ENCODE measurements around the gene TMCO4. TPM values are rescaled to one million over a fixed set of nuclear protein-coding genes. Genes with fewer than 3 reads are reported as not detected.

The TMCO4 gene
- total RNA-seq, 1 donor from 2014 or later: 10.0 TPM

GRCh38 chr1:19654886-19655717 lies 144.6 kb downstream of the TMCO4 start:
- Mint-ChIP-seq H3K27me3 (ENCODE audit: low read depth) (no peaks in the 10 kb centered on the region), H3K4me3 (ENCODE audit: unreplicated experiment) (no peak overlapping the region), H3K27ac (ENCODE audit: unreplicated experiment) (no peak overlapping the region), H3K9me3 (ENCODE audit: low read depth) (no peaks in the 10 kb centered on the region), H3K4me1 (ENCODE audit: low read depth) (peaks cover 43% of the 10 kb centered on the region), H3K36me3 (ENCODE audit: low read depth) (peaks cover 4% of the 10 kb centered on the region)
- TF ChIP-seq, protein P1, sequence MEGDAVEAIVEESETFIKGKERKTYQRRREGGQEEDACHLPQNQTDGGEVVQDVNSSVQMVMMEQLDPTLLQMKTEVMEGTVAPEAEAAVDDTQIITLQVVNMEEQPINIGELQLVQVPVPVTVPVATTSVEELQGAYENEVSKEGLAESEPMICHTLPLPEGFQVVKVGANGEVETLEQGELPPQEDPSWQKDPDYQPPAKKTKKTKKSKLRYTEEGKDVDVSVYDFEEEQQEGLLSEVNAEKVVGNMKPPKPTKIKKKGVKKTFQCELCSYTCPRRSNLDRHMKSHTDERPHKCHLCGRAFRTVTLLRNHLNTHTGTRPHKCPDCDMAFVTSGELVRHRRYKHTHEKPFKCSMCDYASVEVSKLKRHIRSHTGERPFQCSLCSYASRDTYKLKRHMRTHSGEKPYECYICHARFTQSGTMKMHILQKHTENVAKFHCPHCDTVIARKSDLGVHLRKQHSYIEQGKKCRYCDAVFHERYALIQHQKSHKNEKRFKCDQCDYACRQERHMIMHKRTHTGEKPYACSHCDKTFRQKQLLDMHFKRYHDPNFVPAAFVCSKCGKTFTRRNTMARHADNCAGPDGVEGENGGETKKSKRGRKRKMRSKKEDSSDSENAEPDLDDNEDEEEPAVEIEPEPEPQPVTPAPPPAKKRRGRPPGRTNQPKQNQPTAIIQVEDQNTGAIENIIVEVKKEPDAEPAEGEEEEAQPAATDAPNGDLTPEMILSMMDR (IDR thresholded peaks at IDR 0.05): no peak
- DNase-seq (ENCODE audit: low spot score): no peak

GRCh38 chr1:19654386-19654785 lies 145.3 kb downstream of the TMCO4 start:
- Mint-ChIP-seq H3K36me3 (ENCODE audit: low read depth) (peaks cover 4% of the 10 kb centered on the region), H3K27ac (ENCODE audit: unreplicated experiment) (no peak overlapping the region), H3K9me3 (ENCODE audit: low read depth) (no peaks in the 10 kb centered on the region), H3K4me1 (ENCODE audit: low read depth) (peaks cover 41% of the 10 kb centered on the region), H3K27me3 (ENCODE audit: low read depth) (no peaks in the 10 kb centered on the region), H3K4me3 (ENCODE audit: unreplicated experiment) (no peak overlapping the region)
- TF ChIP-seq, protein P1 (IDR thresholded peaks at IDR 0.05): no peak
- no peak for DNase-seq (ENCODE audit: low spot score)

DNA sequence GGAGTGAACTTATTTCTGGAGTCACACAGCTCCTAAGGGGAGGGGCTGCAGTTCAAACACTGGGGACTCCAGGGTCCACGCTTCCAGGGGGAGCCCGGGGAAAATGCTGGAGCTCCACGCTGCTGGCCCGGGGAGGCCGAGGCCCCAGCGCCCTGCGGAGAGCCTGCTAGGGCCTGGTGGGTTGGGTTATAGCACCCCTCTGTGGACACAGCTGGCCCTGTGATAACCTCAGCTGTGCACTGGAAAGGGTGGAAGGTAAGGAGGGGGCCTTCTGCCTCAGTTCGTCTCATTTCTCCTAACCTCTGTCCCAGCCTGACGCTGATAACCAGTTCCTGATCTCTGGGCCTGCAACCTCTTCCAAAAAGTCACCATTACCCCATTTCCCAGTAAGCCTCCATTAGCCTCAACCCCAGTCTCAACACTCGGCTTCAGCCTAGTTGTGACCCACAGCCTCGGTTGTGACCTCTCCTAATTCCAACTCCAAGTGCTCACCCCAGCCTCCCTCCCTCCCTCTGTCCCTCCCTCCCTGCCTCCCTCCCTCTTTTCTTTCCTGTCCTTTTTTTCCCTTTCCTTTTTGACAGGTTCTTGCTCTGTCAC lies 148.5 kb downstream of the TMCO4 start:
- H3K4me1 Mint-ChIP-seq (ENCODE audit: low read depth): peaks cover 54% of the 10 kb centered on the region
- peaks cover 4% of the 10 kb centered on the region for H3K36me3 Mint-ChIP-seq (ENCODE audit: low read depth)
- peak overlapping the region; percentile 69 for H3K27ac Mint-ChIP-seq (ENCODE audit: unreplicated experiment)
- no peaks in the 10 kb centered on the region for H3K27me3 Mint-ChIP-seq (ENCODE audit: low read depth)
- no peak overlapping the region for H3K4me3 Mint-ChIP-seq (ENCODE audit: unreplicated experiment)
- TF ChIP-seq, protein P1 (IDR thresholded peaks at IDR 0.05): peak; percentile 84
- DNase-seq (ENCODE audit: low spot score): no peak
- H3K9me3 Mint-ChIP-seq (ENCODE audit: low read depth): no peaks in the 10 kb centered on the region

DNA sequence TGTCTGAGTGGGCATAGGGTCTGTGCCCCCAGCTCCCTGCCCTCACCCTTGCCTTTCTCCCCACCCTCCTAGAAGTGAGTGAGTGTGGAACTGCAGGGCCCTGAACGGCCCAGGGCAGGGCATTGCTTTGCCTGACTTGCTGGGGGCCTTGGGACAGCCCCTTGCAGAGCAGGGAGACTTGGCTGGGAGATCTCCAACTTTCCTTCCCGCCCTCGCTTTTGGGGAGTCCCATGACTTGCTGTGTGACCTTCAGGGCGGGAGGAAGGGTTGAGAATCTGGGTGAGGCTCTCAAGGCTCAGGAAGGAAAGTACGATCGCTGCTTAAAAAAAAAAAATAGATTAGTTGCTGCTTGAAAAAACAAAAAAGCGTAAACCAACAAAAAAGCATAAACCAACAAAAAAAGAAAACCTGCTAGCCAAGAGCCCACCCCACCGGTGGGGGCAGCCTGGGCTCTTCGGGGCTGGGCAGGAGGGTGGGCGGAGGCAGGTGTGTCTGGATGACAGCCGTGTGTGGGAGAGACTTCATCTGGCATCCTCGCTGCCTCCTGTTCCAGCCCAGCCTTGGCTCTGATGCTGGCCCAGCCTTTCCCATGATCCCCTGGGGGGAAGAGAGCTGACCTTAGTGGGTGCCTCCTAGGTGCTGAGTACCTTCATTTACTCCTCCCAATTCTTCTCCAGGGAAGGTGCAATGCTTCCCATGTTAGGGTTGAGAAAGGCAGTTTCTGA lies 149.1 kb downstream of the TMCO4 start:
- Mint-ChIP-seq H3K36me3 (ENCODE audit: low read depth) (no peaks in the 10 kb centered on the region), H3K4me3 (ENCODE audit: unreplicated experiment) (no peak overlapping the region), H3K4me1 (ENCODE audit: low read depth) (peaks cover 61% of the 10 kb centered on the region)

More for the DNA sequence above, 149.1 kb downstream of the TMCO4 start:
- TF ChIP-seq, protein P1 (IDR thresholded peaks at IDR 0.05): no peak
- DNase-seq (ENCODE audit: low spot score): no peak
- no peaks in the 10 kb centered on the region for H3K27me3 Mint-ChIP-seq (ENCODE audit: low read depth)
- H3K27ac Mint-ChIP-seq (ENCODE audit: unreplicated experiment): peak overlapping the region; percentile 65
- H3K9me3 Mint-ChIP-seq (ENCODE audit: low read depth): no peaks in the 10 kb centered on the region
